NK-92 treated with Interleukin-12 subunit alpha and Interleukin-12 subunit beta, amount 100 ng/mL, for 24 hours (cell line): ENCODE data around the gene COLEC12.

ENCODE experiments used
- DNase-seq: peaks from one replicate; lab custom pipeline; 2025; lab: John Stamatoyannopoulos, UW

COLEC12 gene

DNA sequence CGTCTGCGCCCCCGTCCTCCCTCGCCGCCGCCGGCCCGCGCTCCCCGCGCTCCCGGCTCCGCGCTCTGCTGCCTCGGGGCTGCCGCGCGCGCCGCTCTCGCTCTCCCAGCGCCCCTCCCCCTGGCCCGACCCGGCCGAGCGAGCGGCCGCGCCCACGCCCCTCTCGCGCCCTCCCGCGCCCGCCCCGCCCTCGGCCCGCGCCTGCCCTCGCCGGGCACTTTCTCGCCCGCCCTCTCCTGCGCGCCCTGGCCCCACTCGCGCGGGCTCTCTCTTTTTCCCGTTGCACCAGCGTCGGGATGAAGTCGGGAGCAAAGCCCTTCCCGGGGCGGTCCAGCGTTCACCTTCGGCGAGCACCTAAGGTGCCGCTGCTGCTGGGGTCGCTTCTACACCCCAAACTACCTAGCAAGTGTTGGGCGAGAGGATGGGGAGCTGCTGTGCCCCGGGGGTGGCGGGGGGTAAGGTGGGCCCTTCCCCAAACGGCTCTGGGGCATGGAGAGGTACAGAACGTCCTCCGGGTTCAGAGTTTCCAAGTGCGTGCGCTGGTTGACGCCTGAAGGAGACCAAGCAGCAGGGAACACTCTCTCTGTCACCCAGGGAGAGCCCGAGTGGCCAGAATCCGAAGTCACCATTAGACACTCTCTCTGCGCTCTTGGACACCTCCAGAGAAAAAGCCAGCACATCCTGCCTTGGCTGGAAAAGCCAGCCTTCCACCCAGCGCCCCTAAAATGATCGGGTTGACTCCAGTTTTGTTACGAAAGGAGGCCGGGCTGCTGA, at the start of gene COLEC12:
TSS of gene COLEC12 (minus strand) at position 70 of the 774 bp plus-strand sequence. CDS start 187 bp downstream, outside the sequence.
- no peak for DNase-seq

DNA sequence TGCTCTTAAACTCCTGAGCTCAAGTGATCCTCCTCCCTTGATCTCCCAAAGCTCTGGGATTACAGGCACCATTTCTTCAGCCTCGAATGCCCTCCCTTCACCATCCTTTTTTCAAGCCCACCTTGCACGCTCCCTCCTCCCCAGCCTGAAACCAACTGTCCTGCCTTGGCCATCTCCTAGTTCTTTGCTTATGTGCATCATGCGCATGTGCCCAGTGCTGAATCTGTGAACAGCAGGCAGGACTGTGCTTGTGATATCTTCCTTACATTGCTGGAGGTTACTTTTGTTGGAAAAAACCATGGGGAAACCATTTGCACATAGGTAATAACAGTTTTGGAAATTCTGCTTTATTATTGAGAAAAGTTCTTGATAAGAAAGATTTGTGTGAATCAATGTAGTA, 49.5 kb upstream of the COLEC12 start:
- DNase-seq = no peak

- no peak for DNase-seq
Measured at GRCh38 chr18:543447-544078, 43.1 kb upstream of the COLEC12 start.

DNA sequence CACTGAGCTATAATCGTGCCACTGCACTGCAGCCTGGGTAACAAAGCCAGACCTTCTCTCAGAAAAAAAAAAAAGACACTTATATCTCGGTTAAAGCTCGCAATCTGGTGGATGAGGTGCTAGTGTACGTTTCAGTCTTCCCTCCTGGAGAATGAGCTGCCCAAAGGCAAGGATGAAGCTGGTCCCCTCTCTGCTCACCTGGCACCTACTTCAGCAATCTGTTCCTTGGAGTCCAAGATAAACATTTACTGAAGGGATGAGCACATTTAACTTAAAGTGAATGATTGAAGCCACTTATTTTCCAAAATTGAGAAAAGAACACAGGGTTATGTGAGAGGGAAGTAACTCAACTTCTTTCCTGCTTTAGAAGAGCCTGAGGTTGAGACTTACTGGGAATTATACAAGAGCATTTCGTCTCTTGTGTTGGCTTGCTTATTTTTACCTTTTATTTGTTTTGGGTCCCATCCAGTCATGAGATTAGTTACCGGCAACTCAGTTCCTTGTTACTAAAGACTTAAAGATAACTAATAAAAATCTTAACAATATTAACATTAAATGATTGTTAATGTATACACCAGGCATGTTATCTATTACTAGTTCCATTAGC, 33.6 kb upstream of the COLEC12 start:
- DNase-seq = no peak

DNA sequence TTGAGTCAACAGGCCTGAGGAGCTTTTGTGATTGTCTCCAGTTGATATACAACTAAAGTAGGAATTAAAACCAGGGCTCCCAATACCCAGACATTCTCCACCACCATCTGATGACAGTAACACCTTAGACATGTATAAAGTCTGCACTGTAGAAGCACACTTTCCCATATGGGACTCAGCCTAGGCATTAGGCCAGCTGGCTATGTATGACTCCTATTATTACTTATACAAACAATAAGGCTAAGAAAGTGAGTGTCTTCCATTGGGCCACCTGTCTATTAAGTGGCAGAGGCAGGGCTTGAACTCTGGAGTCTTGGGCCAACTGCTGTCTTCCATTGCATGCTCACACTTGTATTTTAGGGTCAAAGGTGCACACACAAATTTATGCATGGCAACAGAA, 32.1 kb upstream of the COLEC12 start:
- no peak for DNase-seq

DNA sequence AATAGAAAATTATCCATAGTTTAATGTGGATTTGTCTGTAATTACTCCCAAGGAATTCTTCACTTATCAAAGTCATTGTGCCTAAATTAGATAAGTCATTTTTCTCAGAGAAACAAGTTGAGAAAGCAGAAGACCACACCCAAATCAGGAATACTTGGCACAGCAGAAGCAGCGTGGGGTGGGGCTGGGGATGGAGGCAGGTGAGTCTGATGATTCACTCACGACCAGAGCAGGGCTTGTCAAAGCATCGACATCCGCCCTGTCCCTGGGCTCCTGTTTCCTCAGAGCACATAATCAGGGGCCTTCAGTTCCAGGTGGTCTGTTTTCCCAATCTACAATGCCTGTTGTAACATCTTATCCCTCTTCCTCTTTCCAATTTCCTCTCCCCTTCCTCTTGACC, 31.5 kb upstream of the COLEC12 start:
- DNase-seq = no peak

DNA sequence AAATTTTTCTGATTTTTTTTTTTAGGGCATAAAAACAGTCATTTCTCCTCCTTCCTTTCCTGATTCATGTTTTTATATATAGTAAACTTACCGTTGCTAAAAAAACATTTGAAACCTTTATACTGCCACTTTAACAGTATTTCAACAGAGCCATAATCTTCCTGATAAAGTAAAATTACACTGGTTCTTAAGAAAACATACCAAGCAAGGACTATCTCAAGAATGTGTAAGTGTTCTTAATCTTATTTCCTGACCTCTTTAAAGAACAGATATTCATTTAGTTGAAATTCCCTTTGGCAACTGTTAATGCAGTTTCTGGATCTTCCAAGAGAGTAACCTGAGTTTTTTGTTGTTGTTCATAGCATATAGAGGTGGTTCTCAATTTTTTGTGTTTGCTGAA, 26.6 kb upstream of the COLEC12 start:
- DNase-seq = no peak

GRCh38 chr18:526681-527080, 26.2 kb upstream of the COLEC12 start:
- DNase-seq = no peak

GRCh38 chr18:525036-525797, 24.7 kb upstream of the COLEC12 start:
- DNase-seq = no peak

GRCh38 chr18:524466-524865, 24.0 kb upstream of the COLEC12 start:
- DNase-seq = no peak

DNA sequence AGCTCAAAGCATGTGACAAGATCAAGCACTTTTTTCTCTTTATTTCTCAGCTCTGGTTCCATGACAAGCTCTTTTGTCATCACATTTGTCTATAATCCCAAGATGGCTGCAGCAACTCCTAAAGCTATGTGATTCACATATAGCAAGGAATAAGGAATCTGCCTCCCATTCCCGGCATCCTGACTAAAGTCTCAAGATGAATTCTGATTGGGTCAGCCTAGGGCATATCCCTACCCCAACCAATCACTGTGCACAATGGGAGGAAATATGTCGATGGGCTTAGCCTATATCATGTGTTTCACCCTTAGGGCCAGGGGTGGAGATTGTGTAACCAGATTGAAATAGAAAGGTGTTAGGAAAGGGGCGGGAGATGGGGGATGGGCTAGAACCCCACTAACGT, 23.1 kb upstream of the COLEC12 start:
- no peak for DNase-seq

- DNase-seq = no peak
Measured at GRCh38 chr18:519019-519879, 18.7 kb upstream of the COLEC12 start.

GRCh38 chr18:518081-518480, 17.6 kb upstream of the COLEC12 start:
- DNase-seq = no peak

GRCh38 chr18:515838-516237, 15.3 kb upstream of the COLEC12 start:
- DNase-seq = no peak

DNA sequence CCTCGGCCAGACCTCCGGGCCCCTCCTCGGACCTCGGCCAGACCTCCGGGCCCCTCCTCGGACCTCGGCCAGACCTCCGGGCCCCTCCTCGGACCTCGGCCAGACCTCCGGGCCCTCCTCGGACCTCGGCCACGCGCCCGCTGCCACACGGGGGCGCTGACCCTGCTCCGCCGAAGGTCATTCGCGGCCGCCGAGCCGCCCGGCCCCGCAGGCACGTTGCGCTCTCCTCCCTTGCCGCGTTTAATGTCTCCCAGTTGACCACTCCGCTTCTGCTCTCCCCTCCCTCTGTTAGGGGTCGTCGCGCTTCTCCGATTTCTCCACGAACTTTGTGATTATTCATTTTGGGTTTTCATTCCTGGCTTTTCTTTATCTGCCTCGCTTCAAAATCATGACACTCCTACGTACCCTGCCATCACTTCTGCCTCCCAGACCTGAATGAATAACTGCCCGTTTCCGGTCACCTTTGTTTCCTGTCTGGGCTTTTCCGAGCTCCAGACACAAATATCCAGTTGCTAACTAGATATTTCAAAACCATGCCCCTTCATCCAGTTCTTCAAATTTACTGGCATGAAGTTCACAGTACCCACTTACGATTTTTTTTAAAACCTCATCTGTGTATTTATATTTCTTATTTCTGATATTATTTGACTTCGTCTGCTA, 14.8 kb upstream of the COLEC12 start:
- no peak for DNase-seq

GRCh38 chr18:513826-514530, 13.5 kb upstream of the COLEC12 start:
- DNase-seq = no peak

GRCh38 chr18:512957-513356, 12.5 kb upstream of the COLEC12 start:
- DNase-seq = no peak

DNA sequence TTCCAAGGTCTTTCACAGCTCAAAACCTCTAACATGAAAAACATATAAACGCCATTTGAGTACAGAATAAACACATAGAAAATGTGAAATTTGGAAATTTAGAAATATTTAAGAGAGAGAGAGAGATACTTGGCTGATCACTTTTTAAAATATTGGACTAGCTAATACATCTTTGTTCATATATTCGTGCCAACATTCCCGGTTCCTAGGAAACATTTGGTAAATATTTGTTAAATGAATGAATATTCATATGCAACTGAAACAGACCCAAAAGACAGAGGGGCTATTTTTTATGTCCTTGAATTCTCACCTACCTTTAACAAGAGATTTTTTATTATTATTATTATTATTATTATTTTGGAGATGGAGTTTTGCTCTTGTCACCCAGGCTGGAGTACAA, 8.3 kb upstream of the COLEC12 start:
- DNase-seq = no peak

DNA sequence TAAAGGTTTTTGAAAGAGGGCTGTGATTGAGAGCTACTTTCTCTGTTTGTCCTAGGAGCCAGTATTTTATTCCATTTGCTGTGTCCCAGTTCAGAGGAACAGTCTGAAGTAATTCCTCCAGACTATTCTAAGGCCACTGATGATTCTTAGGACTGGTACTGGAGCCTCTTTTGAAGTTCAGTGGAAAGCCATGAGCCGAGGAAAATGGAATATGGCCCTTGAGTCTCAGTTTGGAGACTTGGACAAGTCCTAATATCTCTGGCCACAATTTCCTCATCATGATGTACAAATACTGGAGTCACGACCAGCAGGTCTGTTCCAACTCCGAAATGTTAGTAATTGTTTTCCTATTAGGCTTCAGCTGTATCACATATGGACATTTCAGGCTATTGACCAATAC, 7.1 kb upstream of the COLEC12 start:
- no peak for DNase-seq

- no peak for DNase-seq
Measured at GRCh38 chr18:506801-507200, 6.3 kb upstream of the COLEC12 start.
